A673 (cell line): Measurements from ENCODE around the gene LRRC27.

ENCODE experiments used
- EZH2 ChIP-seq: fragments of 200-600 bp; sonication (generic); IDR thresholded peaks from 2 replicates; pipeline ENCODE4 v1.6.1; 2017; ENCODE audit warnings: borderline replicate concordance, low read depth, mild to moderate bottlenecking, mixed read lengths, antibody characterized with exemption, low read length; ENCODE audit not compliant: poor library complexity, severe bottlenecking
- TF ChIP-seq, protein P1 (sequence below): fragments of 300-800, 200-600 bp; sonication (generic); conservative IDR thresholded peaks from 2 replicates; pipeline ENCODE4 v1.5.1; 2017; ENCODE audit warnings: low read depth, mild to moderate bottlenecking, antibody characterized with exemption, low read length, moderate library complexity, mixed read lengths

DNA sequence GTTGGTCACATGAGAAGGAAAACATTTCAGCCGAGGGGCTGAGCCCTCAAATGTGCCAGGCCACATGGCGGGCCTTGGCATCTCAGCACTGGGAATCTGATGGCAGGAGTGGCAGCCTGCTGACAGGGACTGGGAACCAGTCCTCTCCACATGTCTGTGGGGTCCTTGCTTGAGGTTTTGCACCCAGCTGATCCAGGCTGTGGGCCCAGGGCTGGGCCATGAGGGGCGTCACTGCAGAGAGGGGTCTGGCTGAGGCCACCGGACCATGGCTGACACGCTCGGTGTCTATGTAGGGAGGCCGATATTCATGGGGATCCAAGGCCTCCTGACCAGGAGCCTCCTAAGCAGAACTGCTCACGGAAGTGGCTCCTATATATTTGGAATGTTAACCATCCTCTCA lies 34.0 kb downstream of the LRRC27 start:
- no peak for TF ChIP-seq EZH2
- TF ChIP-seq, protein P1, sequence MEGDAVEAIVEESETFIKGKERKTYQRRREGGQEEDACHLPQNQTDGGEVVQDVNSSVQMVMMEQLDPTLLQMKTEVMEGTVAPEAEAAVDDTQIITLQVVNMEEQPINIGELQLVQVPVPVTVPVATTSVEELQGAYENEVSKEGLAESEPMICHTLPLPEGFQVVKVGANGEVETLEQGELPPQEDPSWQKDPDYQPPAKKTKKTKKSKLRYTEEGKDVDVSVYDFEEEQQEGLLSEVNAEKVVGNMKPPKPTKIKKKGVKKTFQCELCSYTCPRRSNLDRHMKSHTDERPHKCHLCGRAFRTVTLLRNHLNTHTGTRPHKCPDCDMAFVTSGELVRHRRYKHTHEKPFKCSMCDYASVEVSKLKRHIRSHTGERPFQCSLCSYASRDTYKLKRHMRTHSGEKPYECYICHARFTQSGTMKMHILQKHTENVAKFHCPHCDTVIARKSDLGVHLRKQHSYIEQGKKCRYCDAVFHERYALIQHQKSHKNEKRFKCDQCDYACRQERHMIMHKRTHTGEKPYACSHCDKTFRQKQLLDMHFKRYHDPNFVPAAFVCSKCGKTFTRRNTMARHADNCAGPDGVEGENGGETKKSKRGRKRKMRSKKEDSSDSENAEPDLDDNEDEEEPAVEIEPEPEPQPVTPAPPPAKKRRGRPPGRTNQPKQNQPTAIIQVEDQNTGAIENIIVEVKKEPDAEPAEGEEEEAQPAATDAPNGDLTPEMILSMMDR = no peak
